Stimulated activated CD8-positive, alpha-beta memory T cell treated with anti-CD3 and anti-CD28 coated beads, Interleukin-2, amount 100 ng/mL, for 48 hours (primary cell): ENCODE measurements around the gene TTLL1.
"Not testable (repeated sequence)": the region's sequence is repeated elsewhere in the genome, so short reads cannot be mapped to it uniquely, and the experiment has no call there.

ENCODE experiments used
- DNase-seq, 2 donors: peaks; one replicate each; pipeline ENCODE4 v3.0.0-alpha.2; 2020; ENCODE audit warnings: low read depth in 2 of 2

The TTLL1 gene

GRCh38 chr22:43013355-43014315, 75.6 kb downstream of the TTLL1 start:
- DNase-seq = no peak

DNA sequence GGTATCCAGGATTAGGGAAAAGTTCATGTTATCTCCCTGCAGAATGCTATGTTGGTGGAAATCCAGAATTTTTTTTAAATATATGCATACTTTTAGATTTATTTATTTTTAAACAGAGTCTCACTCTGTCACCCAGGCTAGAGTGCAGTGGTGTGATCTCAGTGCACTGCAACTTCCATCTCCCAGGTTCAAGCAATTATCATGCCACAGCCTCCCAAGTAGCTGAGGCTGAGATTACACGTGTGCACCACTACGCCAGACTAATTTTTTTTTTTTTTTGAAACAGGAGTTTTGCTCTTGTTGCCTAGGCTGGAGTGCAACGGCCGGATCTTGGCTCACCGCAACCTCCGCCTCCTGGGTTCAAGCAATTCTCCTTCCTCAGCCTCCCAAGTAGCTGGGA, 76.8 kb downstream of the TTLL1 start:
- DNase-seq = no peak

- DNase-seq = no peak
These were observed 78.1 kb downstream of the TTLL1 start for GRCh38 chr22:43011079-43011478.

DNA sequence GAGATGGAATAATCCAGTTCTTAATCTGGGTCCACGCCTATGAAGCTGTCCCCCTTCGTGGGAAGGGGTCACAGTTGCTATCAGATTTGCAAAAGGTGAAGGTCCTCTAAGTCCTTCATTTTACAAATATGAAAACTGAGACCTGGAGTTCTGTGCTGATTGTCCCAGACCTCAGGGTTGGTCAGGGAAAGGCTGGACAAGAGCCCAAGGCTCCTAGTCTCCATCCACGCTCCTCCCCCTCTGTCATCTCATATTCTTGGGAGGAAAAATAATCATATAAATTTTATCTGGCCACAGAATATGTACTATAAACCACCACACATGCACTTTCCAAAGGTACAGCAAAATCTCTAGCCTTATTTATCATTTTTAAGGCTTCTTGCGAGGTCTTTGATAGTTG, 79.7 kb downstream of the TTLL1 start:
- DNase-seq = no peak

- no peak for DNase-seq
These were observed 80.3 kb downstream of the TTLL1 start for GRCh38 chr22:43008921-43009320.

DNA sequence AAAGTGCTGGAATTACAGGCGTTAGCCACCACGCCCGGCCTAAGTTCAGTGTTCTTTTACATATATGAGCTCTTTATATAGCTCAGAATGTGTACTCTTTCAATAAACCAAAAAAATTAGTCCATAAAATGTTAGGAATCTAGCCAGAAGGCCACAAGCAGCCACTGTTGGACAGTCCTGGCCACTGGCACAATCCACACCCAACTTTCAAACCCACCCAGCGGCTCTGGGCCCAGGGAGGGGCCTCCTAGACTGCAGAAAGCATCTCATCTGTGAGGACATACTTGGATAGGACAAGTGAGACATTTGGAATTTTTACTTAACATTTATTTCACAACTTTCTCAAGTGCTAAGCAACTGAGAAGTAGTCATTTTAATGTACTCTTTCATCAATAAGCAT, 80.7 kb downstream of the TTLL1 start:
- DNase-seq = no peak

DNA sequence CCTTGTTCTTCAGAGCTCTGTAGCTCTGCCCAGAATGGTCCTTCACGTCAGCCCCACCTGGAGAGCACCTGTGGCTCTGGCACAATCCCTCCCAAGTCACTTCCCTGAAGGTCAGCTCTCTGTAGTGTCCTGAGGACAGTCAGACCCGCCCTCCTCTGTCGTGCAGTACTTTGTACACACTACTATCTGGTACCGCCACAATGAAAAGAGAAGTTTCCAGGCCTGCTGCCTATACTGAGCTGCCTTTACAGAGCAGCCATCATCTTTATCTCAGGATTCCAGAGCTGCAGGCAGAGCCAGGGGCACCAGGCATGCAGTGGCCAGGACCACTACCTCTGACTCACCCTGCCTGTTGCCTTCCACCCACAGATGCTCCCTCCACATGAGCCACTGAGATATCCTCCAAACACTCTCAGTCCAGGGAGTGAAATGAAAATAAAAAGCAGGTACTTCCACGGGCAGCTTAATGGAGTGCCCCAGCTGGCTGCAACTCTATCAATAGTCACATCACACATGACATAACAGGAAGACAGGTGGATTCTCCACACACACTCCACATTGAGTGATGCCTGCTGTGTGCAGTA, 81.6 kb downstream of the TTLL1 start:
- DNase-seq = no peak

DNA sequence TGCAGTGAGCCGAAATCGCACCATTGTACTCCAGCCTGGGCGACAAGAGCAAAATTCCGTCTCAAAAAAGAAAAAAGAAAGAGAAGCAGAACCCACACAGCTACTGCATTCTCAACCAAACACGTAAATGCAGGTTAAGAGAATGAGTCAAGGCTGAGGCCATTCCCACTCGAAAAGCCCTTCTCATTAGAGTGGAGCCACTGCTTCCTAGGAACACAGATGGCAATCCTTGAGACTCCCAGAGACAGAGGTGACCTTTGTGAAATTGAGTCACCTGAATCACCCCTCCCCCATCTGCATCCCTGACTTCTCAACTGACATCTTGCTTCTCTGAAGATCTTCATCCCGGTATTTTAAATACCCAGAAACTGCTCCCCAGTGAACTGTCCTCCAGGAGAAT, 82.4 kb downstream of the TTLL1 start:
- DNase-seq = no peak

GRCh38 chr22:43006016-43006505, 83.1 kb downstream of the TTLL1 start:
- no peak for DNase-seq

DNA sequence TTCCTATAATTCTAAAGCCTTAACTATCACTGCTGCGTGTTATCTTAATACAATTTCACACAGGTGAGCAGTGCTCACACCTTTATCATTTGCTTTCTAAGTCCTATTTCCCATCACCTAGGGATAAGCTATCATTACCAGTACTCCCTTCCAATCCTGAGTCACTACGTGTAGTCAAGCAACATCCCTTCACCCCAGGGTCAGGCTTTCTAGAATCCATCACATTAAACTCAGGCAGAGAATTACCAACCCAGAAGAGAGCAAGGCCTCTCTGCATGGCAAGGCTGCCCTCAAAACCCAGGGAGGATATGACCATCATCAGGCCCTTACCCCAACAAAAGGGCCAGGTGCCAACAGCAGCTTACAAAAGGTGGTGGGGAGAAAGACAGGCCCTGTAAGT, 84.1 kb downstream of the TTLL1 start:
- no peak for DNase-seq

- no peak for DNase-seq
These were observed 84.7 kb downstream of the TTLL1 start for GRCh38 chr22:43004362-43005035.

- no peak for DNase-seq
These were observed 87.0 kb downstream of the TTLL1 start for GRCh38 chr22:43002202-43002586.

DNA sequence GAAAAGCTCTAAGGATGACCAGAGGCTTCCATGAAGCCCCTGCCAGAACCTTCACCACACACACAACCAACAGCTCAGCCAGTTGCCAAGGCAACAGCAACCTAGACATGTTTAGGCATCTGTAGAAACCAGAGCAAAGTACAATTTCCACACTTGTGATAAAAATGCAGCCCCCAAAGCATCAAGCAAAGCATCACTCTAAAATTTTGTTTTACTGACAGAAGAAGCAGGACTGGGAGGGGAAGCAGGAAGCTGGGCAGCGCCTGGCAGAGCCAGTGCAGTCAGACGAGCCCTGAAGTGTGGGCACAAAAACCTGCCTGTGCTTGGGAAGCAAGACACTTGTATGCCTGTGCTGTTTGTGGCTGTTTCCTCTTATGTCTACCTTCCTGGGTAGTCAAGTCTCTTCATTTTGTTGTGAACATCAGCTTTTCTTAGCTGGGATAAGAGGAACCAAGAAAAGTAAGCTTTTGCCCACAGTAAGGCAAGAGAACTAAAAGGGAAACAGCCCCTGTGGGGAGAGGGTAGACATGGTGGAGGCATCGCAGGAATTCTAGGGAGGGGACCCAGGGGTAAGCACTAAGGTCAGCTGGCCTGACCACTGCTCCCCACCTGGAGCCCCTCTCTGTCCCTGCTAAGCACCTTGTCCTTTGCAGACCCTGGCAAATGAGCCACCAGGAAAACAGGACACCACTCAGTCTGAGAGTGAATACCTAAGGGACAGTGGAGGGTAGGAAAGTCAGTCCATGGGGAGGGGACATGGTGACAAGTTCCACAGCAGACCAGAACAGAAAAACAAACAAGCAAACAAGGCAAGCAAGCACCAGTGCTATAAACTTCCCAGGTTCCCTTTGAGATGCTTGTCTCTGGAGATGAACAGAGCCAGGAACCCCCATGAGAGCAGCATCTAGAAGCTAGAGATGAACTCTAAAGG, 87.7 kb downstream of the TTLL1 start:
- no peak for DNase-seq

- peak in 1 of 2 donors; percentile 31 for DNase-seq
These were observed 88.6 kb downstream of the TTLL1 start for GRCh38 chr22:43000441-43001175.

DNA sequence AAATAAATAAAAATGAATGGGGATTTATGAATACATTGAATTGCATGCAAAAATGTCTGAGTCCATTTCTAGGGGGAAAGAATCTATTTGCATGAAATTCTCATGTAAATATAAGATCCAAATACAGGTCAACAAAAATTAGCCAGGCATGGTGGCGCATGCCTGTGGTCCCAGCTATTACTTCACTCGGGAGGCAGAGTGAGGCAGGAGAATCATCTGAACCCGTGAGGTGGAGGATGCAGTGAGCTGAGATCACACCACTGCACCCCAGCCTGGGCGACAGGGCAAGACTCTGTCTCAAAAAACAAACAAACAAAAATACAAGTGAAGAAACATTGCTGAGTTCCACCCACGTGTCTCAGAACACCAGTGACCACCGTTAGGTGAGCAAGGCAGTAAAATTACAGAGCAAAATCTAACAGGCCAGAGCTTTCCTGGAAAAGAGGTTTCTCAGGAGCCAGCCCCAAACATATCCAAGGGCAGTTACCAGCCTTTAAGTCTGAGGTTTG, 91.6 kb downstream of the TTLL1 start:
- DNase-seq = no peak

DNA sequence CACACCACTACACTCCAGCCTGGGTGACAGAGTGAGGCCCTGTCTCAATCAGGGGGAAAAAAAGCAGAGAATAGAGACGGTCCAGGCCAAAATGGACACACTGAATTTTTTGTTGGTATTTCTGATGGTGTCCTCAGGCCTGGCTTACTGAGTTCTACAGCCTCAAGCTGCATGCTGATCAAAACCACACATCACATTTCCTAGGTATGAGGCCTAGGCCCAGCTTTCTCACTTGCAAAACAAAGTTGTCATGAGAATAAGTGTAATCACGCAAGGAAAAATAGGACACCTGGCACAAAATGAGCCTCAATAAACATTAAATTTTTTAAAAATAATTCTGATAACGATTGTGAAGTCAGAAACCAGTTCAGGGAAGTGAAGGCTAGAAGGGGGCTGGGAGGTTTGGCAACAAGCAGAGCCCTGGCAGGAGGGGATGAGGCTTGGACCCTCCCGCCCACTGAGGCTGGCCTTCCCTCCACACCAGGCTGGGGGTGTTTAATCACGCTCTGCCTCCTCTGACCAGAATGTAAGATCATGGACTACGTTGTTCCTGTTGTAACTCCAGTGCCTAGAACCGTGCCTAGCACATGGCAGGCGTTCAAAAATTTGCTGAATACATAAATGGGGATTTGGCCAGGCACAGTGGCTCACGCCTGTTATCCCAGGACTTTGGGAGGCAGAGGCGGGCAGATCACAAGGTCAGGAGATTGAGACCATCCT, 92.4 kb downstream of the TTLL1 start:
- no peak for DNase-seq

DNA sequence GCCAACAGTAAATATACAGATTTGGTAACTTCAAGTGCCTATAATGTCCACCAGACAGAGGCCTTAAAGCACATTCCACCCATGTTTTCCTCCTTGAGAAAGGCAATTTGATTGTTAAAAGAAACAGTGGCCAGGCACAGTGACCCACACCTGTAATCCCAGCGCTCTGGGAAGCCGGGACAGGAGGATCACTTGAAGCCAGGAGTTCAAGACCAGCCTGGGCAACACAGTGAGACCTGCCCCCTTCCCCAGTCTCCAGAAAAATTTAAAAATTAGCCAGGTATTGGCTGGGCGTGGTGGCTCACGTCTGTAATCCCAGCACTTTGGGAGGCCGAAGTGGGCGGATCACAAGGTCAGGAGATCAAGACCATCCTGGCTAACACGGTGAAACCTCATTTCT, 93.5 kb downstream of the TTLL1 start:
- DNase-seq = not testable (repeated sequence)

DNA sequence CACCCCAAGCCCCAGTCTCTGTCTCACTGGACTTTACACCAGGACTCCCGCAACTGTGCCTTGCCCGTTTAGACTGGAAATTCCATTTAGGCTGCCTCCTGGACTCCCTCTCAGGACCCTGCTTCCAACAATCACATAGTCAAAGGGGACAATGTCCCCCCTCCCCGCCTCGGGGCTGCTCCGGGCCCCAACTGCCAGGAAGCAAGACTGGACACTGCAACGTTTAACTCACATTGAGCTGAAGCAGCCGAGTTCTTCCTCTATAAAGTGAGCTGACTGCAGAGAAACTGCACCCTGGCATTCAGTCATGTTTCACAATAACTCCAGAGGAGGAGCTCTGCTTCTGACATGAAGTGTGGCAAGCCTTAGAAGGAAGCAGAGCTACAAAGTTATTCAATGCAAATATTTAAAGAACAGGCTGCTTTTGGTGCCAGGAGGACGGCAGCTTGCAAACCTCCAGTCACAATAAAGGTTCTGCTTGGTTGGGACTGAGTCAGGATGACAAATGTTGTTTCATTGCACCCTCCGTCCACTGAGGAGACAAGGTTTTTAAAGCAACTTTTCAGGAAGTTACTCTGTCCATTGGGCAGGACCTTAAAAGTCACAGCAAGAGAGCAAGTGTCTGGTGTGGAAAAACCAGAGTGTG, 94.2 kb downstream of the TTLL1 start:
- no peak for DNase-seq

- no peak for DNase-seq
These were observed 94.8 kb downstream of the TTLL1 start for GRCh38 chr22:42994276-42994916.
